Central memory CD8-positive, alpha-beta T cell (primary cell): ENCODE measurements around the gene BMPER.

Experiments
- ATAC-seq: fragments of 150-1000 bp; cut with Tn5 transposase; replicated peaks from 2 replicates; pipeline ENCODE4 v1.10.0; 2022; ENCODE audit warnings: mild to moderate bottlenecking, moderate FRiP score, moderate number of reproducible peaks; ENCODE audit not compliant: poor library complexity, severe bottlenecking; ENCODE audit errors: extremely low read depth
- DNase-seq, 2 donors: peaks; one replicate each; pipeline ENCODE4 v3.0.0; 2021; ENCODE audit warnings: low spot score in 2 of 2
- H3K27ac Mint-ChIP-seq: one replicate; pipeline ENCODE4 v1.8.0; 2022; ENCODE audit warnings: low read depth, mild to moderate bottlenecking, moderate library complexity, mixed read lengths
- H3K27me3 Mint-ChIP-seq: one replicate; pipeline ENCODE4 v1.8.0; 2022; ENCODE audit warnings: mixed read lengths
- H3K36me3 Mint-ChIP-seq: one replicate; pipeline ENCODE4 v1.8.0; 2022; ENCODE audit warnings: mild to moderate bottlenecking, moderate library complexity, mixed read lengths; ENCODE audit not compliant: insufficient read depth
- H3K4me1 Mint-ChIP-seq: one replicate; pipeline ENCODE4 v1.8.0; 2022; ENCODE audit warnings: mixed read lengths
- H3K4me3 Mint-ChIP-seq: one replicate; pipeline ENCODE4 v1.8.0; 2022; ENCODE audit warnings: mild to moderate bottlenecking, moderate library complexity, mixed read lengths
- H3K9me3 Mint-ChIP-seq: one replicate; pipeline ENCODE4 v1.8.0; 2022; ENCODE audit warnings: mixed read lengths

Gene BMPER

GRCh38 chr7:33905389-33906032 lies at the start of gene BMPER:
BMPER (plus strand) TSS chr7:33905539; CDS start chr7:33905614, 75 bp downstream.
- ATAC-seq (no peak), DNase-seq (no peak)
- peaks cover 1% of the 10 kb centered on the region for H3K36me3 Mint-ChIP-seq
- peak within 1 kb of the TSS; percentile 70 for H3K4me3 Mint-ChIP-seq
- H3K27me3 Mint-ChIP-seq, result peaks cover 81% of the 10 kb centered on the region
- H3K4me1 Mint-ChIP-seq, result peaks cover 7% of the 10 kb centered on the region
- H3K27ac Mint-ChIP-seq, result no peak within 1 kb of the TSS
- H3K9me3 Mint-ChIP-seq, result no peaks in the 10 kb centered on the region

- Mint-ChIP-seq H3K27me3 (peaks cover 32% of the 10 kb centered on the region), H3K9me3 (peaks cover 5% of the 10 kb centered on the region), H3K27ac (no peak overlapping the region), H3K4me3 (no peak overlapping the region), H3K4me1 (no peaks in the 10 kb centered on the region), H3K36me3 (no peaks in the 10 kb centered on the region)
- no peak for DNase-seq
- ATAC-seq, result no peak
Observed at GRCh38 chr7:33861947-33862346, 43.4 kb upstream of the BMPER start.

- Mint-ChIP-seq H3K27me3 (peaks cover 27% of the 10 kb centered on the region), H3K9me3 (peaks cover 5% of the 10 kb centered on the region), H3K36me3 (no peaks in the 10 kb centered on the region), H3K4me3 (no peak overlapping the region), H3K27ac (no peak overlapping the region), H3K4me1 (no peaks in the 10 kb centered on the region)
- DNase-seq (no peak), ATAC-seq (no peak)
Observed at GRCh38 chr7:33862946-33863814, 42.2 kb upstream of the BMPER start.

GRCh38 chr7:33868166-33868565 lies 37.2 kb upstream of the BMPER start:
- ATAC-seq (no peak), DNase-seq (no peak)
- Mint-ChIP-seq H3K27me3 (no peaks in the 10 kb centered on the region), H3K4me3 (no peak overlapping the region), H3K9me3 (no peaks in the 10 kb centered on the region), H3K27ac (no peak overlapping the region), H3K36me3 (no peaks in the 10 kb centered on the region), H3K4me1 (no peaks in the 10 kb centered on the region)

GRCh38 chr7:33869176-33869575 lies 36.2 kb upstream of the BMPER start:
- no peak overlapping the region for H3K27ac Mint-ChIP-seq
- no peak for ATAC-seq
- no peaks in the 10 kb centered on the region for H3K36me3 Mint-ChIP-seq
- H3K9me3 Mint-ChIP-seq, result no peaks in the 10 kb centered on the region
- no peaks in the 10 kb centered on the region for H3K4me1 Mint-ChIP-seq
- H3K27me3 Mint-ChIP-seq, result no peaks in the 10 kb centered on the region
- DNase-seq, result no peak
- no peak overlapping the region for H3K4me3 Mint-ChIP-seq

GRCh38 chr7:33870120-33870519 lies 35.2 kb upstream of the BMPER start:
- no peak for ATAC-seq
- Mint-ChIP-seq H3K9me3 (no peaks in the 10 kb centered on the region), H3K36me3 (no peaks in the 10 kb centered on the region), H3K4me3 (no peak overlapping the region), H3K4me1 (no peaks in the 10 kb centered on the region), H3K27ac (no peak overlapping the region), H3K27me3 (no peaks in the 10 kb centered on the region)
- DNase-seq, result no peak

- Mint-ChIP-seq H3K36me3 (no peaks in the 10 kb centered on the region), H3K9me3 (no peaks in the 10 kb centered on the region), H3K4me1 (no peaks in the 10 kb centered on the region), H3K27me3 (peaks cover 9% of the 10 kb centered on the region), H3K27ac (no peak overlapping the region), H3K4me3 (no peak overlapping the region)
- no peak for ATAC-seq
- DNase-seq, result no peak
Observed at GRCh38 chr7:33872870-33873269, 32.5 kb upstream of the BMPER start.

- H3K27ac Mint-ChIP-seq, result no peak overlapping the region
- H3K4me3 Mint-ChIP-seq, result no peak overlapping the region
- ATAC-seq (no peak), DNase-seq (no peak)
- no peaks in the 10 kb centered on the region for H3K36me3 Mint-ChIP-seq
- H3K9me3 Mint-ChIP-seq, result no peaks in the 10 kb centered on the region
- H3K27me3 Mint-ChIP-seq, result peaks cover 9% of the 10 kb centered on the region
- H3K4me1 Mint-ChIP-seq, result no peaks in the 10 kb centered on the region
Observed at GRCh38 chr7:33873518-33873917, 31.8 kb upstream of the BMPER start.

- H3K4me1 Mint-ChIP-seq, result no peaks in the 10 kb centered on the region
- H3K4me3 Mint-ChIP-seq, result no peak overlapping the region
- no peak for ATAC-seq
- H3K9me3 Mint-ChIP-seq, result no peaks in the 10 kb centered on the region
- DNase-seq, result no peak
- H3K27me3 Mint-ChIP-seq, result peaks cover 9% of the 10 kb centered on the region
- no peak overlapping the region for H3K27ac Mint-ChIP-seq
- no peaks in the 10 kb centered on the region for H3K36me3 Mint-ChIP-seq
Observed at GRCh38 chr7:33873981-33874750, 31.2 kb upstream of the BMPER start.

- Mint-ChIP-seq H3K27me3 (peaks cover 9% of the 10 kb centered on the region), H3K36me3 (no peaks in the 10 kb centered on the region), H3K27ac (no peak overlapping the region), H3K4me1 (no peaks in the 10 kb centered on the region), H3K4me3 (no peak overlapping the region), H3K9me3 (no peaks in the 10 kb centered on the region)
- ATAC-seq (no peak), DNase-seq (no peak)
Observed at GRCh38 chr7:33874943-33875342, 30.4 kb upstream of the BMPER start.

GRCh38 chr7:33876596-33877274 lies 28.6 kb upstream of the BMPER start:
- H3K36me3 Mint-ChIP-seq, result no peaks in the 10 kb centered on the region
- H3K4me3 Mint-ChIP-seq, result no peak overlapping the region
- no peaks in the 10 kb centered on the region for H3K4me1 Mint-ChIP-seq
- ATAC-seq (no peak), DNase-seq (no peak)
- peaks cover 19% of the 10 kb centered on the region for H3K27me3 Mint-ChIP-seq
- no peaks in the 10 kb centered on the region for H3K9me3 Mint-ChIP-seq
- no peak overlapping the region for H3K27ac Mint-ChIP-seq

- no peak for DNase-seq
- no peak for ATAC-seq
- H3K9me3 Mint-ChIP-seq, result no peaks in the 10 kb centered on the region
- H3K36me3 Mint-ChIP-seq, result no peaks in the 10 kb centered on the region
- peaks cover 26% of the 10 kb centered on the region for H3K27me3 Mint-ChIP-seq
- no peak overlapping the region for H3K4me3 Mint-ChIP-seq
- no peak overlapping the region for H3K27ac Mint-ChIP-seq
- H3K4me1 Mint-ChIP-seq, result no peaks in the 10 kb centered on the region
Observed at GRCh38 chr7:33880787-33881186, 24.6 kb upstream of the BMPER start.
